ENCODE results near the gene OR2T35.

OR2T35 gene

GRCh38 chr1:248627971-248628844 lies 16.9 kb downstream of the OR2T35 start:
- no peak for DNase-seq (ENCODE audit: low spot score)

- no peak for DNase-seq (ENCODE audit: low spot score)
These were observed 19.1 kb downstream of the OR2T35 start for GRCh38 chr1:248625971-248626370.

- DNase-seq (ENCODE audit: low spot score) = no peak
These were observed 19.9 kb downstream of the OR2T35 start for GRCh38 chr1:248625166-248625565.

- DNase-seq (ENCODE audit: low spot score) = peak; percentile 41
These were observed 22.5 kb downstream of the OR2T35 start for GRCh38 chr1:248622570-248623001.

- DNase-seq (ENCODE audit: low spot score) = no peak
These were observed 23.3 kb downstream of the OR2T35 start for GRCh38 chr1:248621770-248622169.

- peak; percentile 43 for DNase-seq (ENCODE audit: low spot score)
These were observed 26.2 kb downstream of the OR2T35 start for GRCh38 chr1:248618878-248619277.

GRCh38 chr1:248618119-248618518 lies 27.0 kb downstream of the OR2T35 start:
- DNase-seq (ENCODE audit: low spot score) = no peak

GRCh38 chr1:248613742-248614141 lies 31.3 kb downstream of the OR2T35 start:
- no peak for DNase-seq (ENCODE audit: low spot score)

- DNase-seq (ENCODE audit: low spot score) = no peak
These were observed 33.1 kb downstream of the OR2T35 start for GRCh38 chr1:248611883-248612414.

- no peak for DNase-seq (ENCODE audit: low spot score)
These were observed 34.8 kb downstream of the OR2T35 start for GRCh38 chr1:248610301-248610700.

GRCh38 chr1:248599396-248599795 lies 45.7 kb downstream of the OR2T35 start:
- no peak for DNase-seq (ENCODE audit: low spot score)

- DNase-seq (ENCODE audit: low spot score) = no peak
These were observed 47.5 kb downstream of the OR2T35 start, which contains the start of gene OR2T10 for GRCh38 chr1:248597589-248597988. TSS of gene OR2T10 (minus strand) at chr1:248597700. CDS start at chr1:248593768, 3,932 bp downstream.

GRCh38 chr1:248596615-248597014 lies 48.5 kb downstream of the OR2T35 start:
- no peak for DNase-seq (ENCODE audit: low spot score)

- no peak for DNase-seq (ENCODE audit: low spot score)
These were observed 51.9 kb downstream of the OR2T35 start for GRCh38 chr1:248593226-248593625.

- DNase-seq (ENCODE audit: low spot score) = no peak
These were observed 52.4 kb downstream of the OR2T35 start for GRCh38 chr1:248592655-248593054.

- DNase-seq (ENCODE audit: low spot score) = no peak
These were observed 55.0 kb downstream of the OR2T35 start for GRCh38 chr1:248590055-248590454.

GRCh38 chr1:248589334-248589733 lies 55.7 kb downstream of the OR2T35 start:
- no peak for DNase-seq (ENCODE audit: low spot score)

Measured in LoVo (cell line).